ENCODE measurements around the gene C19orf53. TPM values are rescaled to one million over a fixed set of nuclear protein-coding genes. Genes with fewer than 3 reads are reported as not detected.

The C19orf53 gene
- total RNA-seq, 1 experiment from 2014 or later = 66.4 TPM

- Mint-ChIP-seq H3K4me1 (ENCODE audit: low read depth, unreplicated experiment) (peaks cover 11% of the 10 kb centered on the region), H3K27me3 (ENCODE audit: unreplicated experiment) (no peaks in the 10 kb centered on the region), H3K4me3 (ENCODE audit: low read depth, unreplicated experiment) (peak overlapping the region; percentile 69), H3K9me3 (ENCODE audit: low read depth, unreplicated experiment) (no peaks in the 10 kb centered on the region), H3K36me3 (ENCODE audit: insufficient read depth, unreplicated experiment) (peaks cover 39% of the 10 kb centered on the region), H3K27ac (ENCODE audit: unreplicated experiment) (no peak overlapping the region)
- no peak for TF ChIP-seq CTCF (IDR thresholded peaks at IDR 0.05; ENCODE audit: unreplicated experiment)
- BruUV-seq (replicated peaks) = no TSS peak
- CTCF ChIA-PET = interaction anchor here (1.1 kb wide), 1 partner anchor 15 kb away, joined by 5 read pairs; a partner anchor contains a TSS
- intact Hi-C loops (cut with micrococcal nuclease; ENCODE audit: unreplicated experiment) = no loop called here
- no peak for DNase-seq
These were observed 11.0 kb upstream of the C19orf53 start for GRCh38 chr19:13763265-13763664.

DNA sequence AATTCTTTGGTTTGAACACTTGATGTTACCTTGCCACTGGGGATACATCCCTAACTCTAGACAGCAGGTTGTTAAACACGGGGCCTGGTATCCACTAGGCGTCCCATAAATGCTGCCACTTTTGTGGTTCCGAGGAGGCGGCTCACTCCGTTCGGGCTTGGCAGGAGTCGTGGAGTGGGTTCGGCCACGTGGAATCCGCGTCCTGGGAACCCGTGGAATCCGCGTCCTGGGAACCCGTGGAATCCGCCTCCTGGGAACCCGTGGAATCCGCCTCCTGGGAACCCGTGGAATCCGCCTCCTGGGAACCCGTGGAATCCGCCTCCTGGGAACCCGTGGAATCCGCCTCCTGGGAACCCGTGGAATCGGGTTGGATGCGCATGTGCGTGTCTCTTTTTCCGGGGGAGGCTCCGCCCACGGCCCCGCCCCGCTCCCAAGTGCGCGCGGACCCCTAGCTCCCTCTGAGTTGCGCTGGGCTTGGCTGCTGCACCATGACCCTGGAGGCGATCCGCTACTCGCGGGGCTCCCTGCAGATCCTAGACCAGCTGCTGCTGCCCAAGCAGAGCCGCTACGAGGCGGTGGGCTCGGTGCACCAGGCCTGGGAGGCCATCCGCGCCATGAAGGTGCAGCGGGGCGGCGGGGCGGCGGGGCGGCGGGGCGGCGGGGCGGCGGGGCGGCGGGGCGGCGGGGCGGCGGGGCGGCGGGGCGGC lies 10.0 kb upstream of the C19orf53 start, which contains the start of gene MRI1:
Gene MRI1 (plus strand): TSS at position 422 of the 707 bp plus-strand sequence. CDS start 67 bp downstream, at position 489.
- Mint-ChIP-seq H3K4me3 (ENCODE audit: low read depth, unreplicated experiment) (peak within 1 kb of the TSS; percentile 69), H3K4me1 (ENCODE audit: low read depth, unreplicated experiment) (peaks cover 11% of the 10 kb centered on the region), H3K9me3 (ENCODE audit: low read depth, unreplicated experiment) (no peaks in the 10 kb centered on the region), H3K27me3 (ENCODE audit: unreplicated experiment) (no peaks in the 10 kb centered on the region), H3K36me3 (ENCODE audit: insufficient read depth, unreplicated experiment) (peaks cover 36% of the 10 kb centered on the region), H3K27ac (ENCODE audit: unreplicated experiment) (peak within 1 kb of the TSS; percentile 73)
- no peak for TF ChIP-seq CTCF (IDR thresholded peaks at IDR 0.05; ENCODE audit: unreplicated experiment)
- intact Hi-C loops (cut with micrococcal nuclease; ENCODE audit: unreplicated experiment) = no loop called here
- TSS peak; percentile 93 for BruUV-seq (replicated peaks)
- peak; percentile 74 for DNase-seq
- CTCF ChIA-PET = interaction anchor here (0.5 to 1.1 kb wide), 4 partner anchors 9 to 367 kb away, joined by 3 to 4 read pairs (median 3); no protein-coding TSS in a partner anchor

DNA sequence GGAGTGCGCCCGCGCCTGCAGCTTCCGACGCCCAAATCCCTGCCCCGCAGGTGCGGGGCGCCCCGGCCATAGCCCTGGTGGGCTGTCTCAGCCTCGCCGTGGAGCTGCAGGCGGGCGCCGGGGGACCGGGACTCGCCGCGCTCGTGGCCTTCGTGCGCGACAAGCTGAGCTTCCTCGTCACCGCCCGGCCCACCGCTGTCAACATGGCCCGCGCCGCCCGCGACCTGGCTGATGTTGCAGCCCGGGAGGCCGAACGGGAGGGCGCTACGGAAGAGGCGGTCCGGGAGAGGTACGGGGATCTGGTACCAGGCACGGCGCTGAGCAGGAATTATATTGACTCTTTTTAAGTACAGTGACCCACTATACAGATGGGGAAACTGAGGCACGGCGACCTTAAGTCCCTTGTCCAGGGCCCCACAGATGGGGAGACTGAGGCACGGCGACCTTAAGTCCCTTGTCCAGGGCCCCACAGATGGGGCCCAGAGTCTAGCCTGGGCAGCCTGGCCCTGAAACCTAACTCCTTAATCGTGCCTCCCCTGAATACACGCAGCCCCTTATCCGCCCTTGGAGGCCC lies 9.3 kb upstream of the C19orf53 start:
- BruUV-seq (replicated peaks) = no TSS peak
- Mint-ChIP-seq H3K4me3 (ENCODE audit: low read depth, unreplicated experiment) (peak overlapping the region; percentile 69), H3K27ac (ENCODE audit: unreplicated experiment) (peak overlapping the region; percentile 73), H3K27me3 (ENCODE audit: unreplicated experiment) (no peaks in the 10 kb centered on the region), H3K4me1 (ENCODE audit: low read depth, unreplicated experiment) (peaks cover 11% of the 10 kb centered on the region), H3K36me3 (ENCODE audit: insufficient read depth, unreplicated experiment) (peaks cover 36% of the 10 kb centered on the region), H3K9me3 (ENCODE audit: low read depth, unreplicated experiment) (no peaks in the 10 kb centered on the region)
- CTCF ChIA-PET = interaction anchor here (0.6 to 1.1 kb wide), 2 partner anchors 9 to 10 kb away, joined by 4 to 5 read pairs; partner anchors contain the start of gene C19orf53
- intact Hi-C loops (cut with micrococcal nuclease; ENCODE audit: unreplicated experiment) = no loop called here
- DNase-seq = no peak
- TF ChIP-seq CTCF (IDR thresholded peaks at IDR 0.05; ENCODE audit: unreplicated experiment) = no peak

GRCh38 chr19:13765395-13766094 lies 8.7 kb upstream of the C19orf53 start:
- intact Hi-C loops (cut with micrococcal nuclease; ENCODE audit: unreplicated experiment) = no loop called here
- Mint-ChIP-seq H3K9me3 (ENCODE audit: low read depth, unreplicated experiment) (no peaks in the 10 kb centered on the region), H3K36me3 (ENCODE audit: insufficient read depth, unreplicated experiment) (peaks cover 42% of the 10 kb centered on the region), H3K27me3 (ENCODE audit: unreplicated experiment) (no peaks in the 10 kb centered on the region), H3K4me1 (ENCODE audit: low read depth, unreplicated experiment) (peaks cover 11% of the 10 kb centered on the region), H3K4me3 (ENCODE audit: low read depth, unreplicated experiment) (peak overlapping the region; percentile 69), H3K27ac (ENCODE audit: unreplicated experiment) (peak overlapping the region; percentile 73)
- no peak for DNase-seq
- TSS peak; percentile 27 for BruUV-seq (replicated peaks)
- CTCF ChIA-PET = interaction anchor here (0.6 kb wide), 1 partner anchor 9 kb away, joined by 5 read pairs; the partner anchor contains the start of gene C19orf53
- TF ChIP-seq CTCF (IDR thresholded peaks at IDR 0.05; ENCODE audit: unreplicated experiment) = no peak

Measured in Calu3 (cell line).